Body of pancreas (tissue), 4 donors: ENCODE data around the gene CIDEC. TPM values are rescaled to one million over a fixed set of nuclear protein-coding genes. Genes with fewer than 3 reads are reported as not detected.

Experiments used
- ATAC-seq: fragments of 150-250 bp; one replicate; pipeline ENCODE4 v1.9.1; 2016
- DNase-seq, 4 donors: peaks; one replicate each; pipeline ENCODE4 v3.0.0-alpha.2; 2019
- H3K27ac ChIP-seq, 4 donors: fragments of 200-600 bp; sonication (generic); 1 replicate in 3 of 4; 2 replicates in 1 of 4; pipeline versions ENCODE4 v1.5.1 to v1.6.1; 2016 to 2019; ENCODE audit warnings: mild to moderate bottlenecking in 1 of 4, mixed read lengths in 1 of 4, moderate library complexity in 1 of 4
- H3K27me3 ChIP-seq, 2 donors: fragments of 200-600 bp; sonication (generic); one replicate each; pipeline ENCODE4 v1.6.0; 2016; ENCODE audit warnings: mild to moderate bottlenecking in 1 of 2
- H3K36me3 ChIP-seq, 2 donors: fragments of 200-600 bp; sonication (generic); replicated peaks in 1 of 2; 2 replicates each; pipeline ENCODE4 v1.5.1; 2016; ENCODE audit warnings: low read depth in 2 of 2; ENCODE audit not compliant: insufficient read depth in 1 of 2
- H3K4me1 ChIP-seq: fragments of 200-600 bp; sonication (generic); one replicate; pipeline ENCODE4 v1.6.0; 2016
- H3K4me3 ChIP-seq, 2 donors: fragments of 200-600 bp; sonication (generic); 1 replicate in 1 of 2; 2 replicates in 1 of 2; pipeline ENCODE4 v1.5.1; 2016 to 2019
- H3K9me3 ChIP-seq, 3 donors: fragments of 200-600 bp; sonication (generic); 1 replicate in 2 of 3; 2 replicates in 1 of 3; pipeline ENCODE4 v1.5.1; 2016
- POLR2A ChIP-seq, 3 donors: fragments of 450-650 bp; IDR thresholded peaks; one replicate each; pipeline ENCODE4 v1.6.1; 2016; ENCODE audit warnings: antibody characterized with exemption in 3 of 3, mild to moderate bottlenecking in 2 of 3
- WGBS, 2 donors: methylation state at CpG; one replicate each; pipeline ENCODE4 v1.1.5; 2017; 5-methylcytosine and 5-hydroxymethylcytosine counted together
- intact Hi-C: fragments of 100-400 bp; cut with DNase I; formaldehyde crosslinking; loops from one replicate; pipeline ENCODE4 v1.15.1; 2023
- total RNA-seq, 2 donors: library from RNA; depleted of rRNA; stranded (reverse); fragments of >200 nt; gene quantifications; one replicate each; pipeline ENCODE4 v1.1.0, GENCODE V29; 2016
- TF ChIP-seq, protein P1 (sequence below), 7 experiments: fragments of 450-650 bp in 4 of 7; fragments of 200-600 bp in 3 of 7; sonication (generic) in 3 of 7; IDR thresholded peaks; one replicate each; pipeline ENCODE4 v1.5.1; 2016 to 2019; ENCODE audit warnings: antibody characterized with exemption in 7 of 7

The CIDEC gene
- total RNA-seq, 2 donors from 2014 or later = 6.5 to 134 TPM

DNA sequence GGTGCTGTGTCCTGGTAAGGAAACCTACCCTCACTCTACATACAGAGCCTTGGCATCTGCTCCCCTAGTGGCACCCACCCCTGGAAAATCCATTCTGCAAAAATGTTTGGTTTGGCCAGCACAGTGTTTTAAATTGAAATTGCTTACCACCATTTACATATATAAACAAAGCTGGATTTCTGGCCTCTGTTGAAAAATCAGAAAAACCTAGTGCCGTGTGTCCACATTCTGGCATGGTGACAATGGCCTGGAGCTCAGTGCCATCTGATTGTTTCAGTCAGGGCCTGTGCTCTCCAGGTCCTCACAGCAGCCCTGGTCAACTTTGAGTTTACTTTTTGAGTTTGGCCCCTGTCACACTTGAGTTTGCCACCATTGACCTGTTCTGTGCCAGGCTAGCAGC is 34.0 kb upstream of the CIDEC start:
- peaks cover 49% of the 10 kb centered on the region for H3K4me1 ChIP-seq
- 12 to 44% methylated on average over 1 of the region's 1 CpG for WGBS, 2 donors
- H3K4me3 ChIP-seq = no peak overlapping the region
- intact Hi-C loops = no loop called here
- ATAC-seq = no peak
- no peaks in the 10 kb centered on the region for H3K36me3 ChIP-seq
- no peaks in the 10 kb centered on the region for H3K27me3 ChIP-seq
- peak in 1 of 4 donors; percentile 24 for DNase-seq
- peak overlapping the region in 2 of 4 donors; percentile 19 to 93 for H3K27ac ChIP-seq
- H3K9me3 ChIP-seq = no peaks in the 10 kb centered on the region
- TF ChIP-seq, protein P1, sequence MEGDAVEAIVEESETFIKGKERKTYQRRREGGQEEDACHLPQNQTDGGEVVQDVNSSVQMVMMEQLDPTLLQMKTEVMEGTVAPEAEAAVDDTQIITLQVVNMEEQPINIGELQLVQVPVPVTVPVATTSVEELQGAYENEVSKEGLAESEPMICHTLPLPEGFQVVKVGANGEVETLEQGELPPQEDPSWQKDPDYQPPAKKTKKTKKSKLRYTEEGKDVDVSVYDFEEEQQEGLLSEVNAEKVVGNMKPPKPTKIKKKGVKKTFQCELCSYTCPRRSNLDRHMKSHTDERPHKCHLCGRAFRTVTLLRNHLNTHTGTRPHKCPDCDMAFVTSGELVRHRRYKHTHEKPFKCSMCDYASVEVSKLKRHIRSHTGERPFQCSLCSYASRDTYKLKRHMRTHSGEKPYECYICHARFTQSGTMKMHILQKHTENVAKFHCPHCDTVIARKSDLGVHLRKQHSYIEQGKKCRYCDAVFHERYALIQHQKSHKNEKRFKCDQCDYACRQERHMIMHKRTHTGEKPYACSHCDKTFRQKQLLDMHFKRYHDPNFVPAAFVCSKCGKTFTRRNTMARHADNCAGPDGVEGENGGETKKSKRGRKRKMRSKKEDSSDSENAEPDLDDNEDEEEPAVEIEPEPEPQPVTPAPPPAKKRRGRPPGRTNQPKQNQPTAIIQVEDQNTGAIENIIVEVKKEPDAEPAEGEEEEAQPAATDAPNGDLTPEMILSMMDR (IDR thresholded peaks at IDR 0.05) = no peak
- no peak for TF ChIP-seq POLR2A (IDR thresholded peaks at IDR 0.05)

DNA sequence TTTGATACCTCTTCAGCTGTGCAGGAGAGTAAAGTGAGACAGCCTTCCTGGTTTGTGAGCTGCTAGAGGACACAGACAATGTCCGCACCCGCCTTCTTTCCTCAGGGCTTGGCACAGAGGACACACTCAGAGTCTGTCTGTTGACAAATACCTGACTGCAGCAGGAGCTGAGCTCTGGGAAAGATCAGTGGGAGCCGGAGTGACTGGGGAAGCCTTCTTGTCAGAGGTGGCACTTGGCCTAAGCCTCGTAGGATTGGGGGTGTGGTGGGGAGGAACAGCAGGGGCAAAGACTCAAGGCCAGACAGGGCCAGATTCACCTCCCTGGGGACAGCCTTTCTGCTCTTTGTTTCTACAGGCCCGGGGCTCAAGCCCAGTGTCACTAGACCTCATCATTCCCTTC is 33.5 kb upstream of the CIDEC start:
- intact Hi-C loops = no loop called here
- WGBS, 2 donors = 69 to 70% methylated on average over 5 of the region's 5 CpGs

GRCh38 chr3:9912294-9912935 is 32.4 kb upstream of the CIDEC start:
- H3K9me3 ChIP-seq = no peaks in the 10 kb centered on the region
- no peak for ATAC-seq
- WGBS, 2 donors = 74 to 80% methylated on average over 7 of the region's 7 CpGs
- no peak overlapping the region for H3K4me3 ChIP-seq
- no peak for DNase-seq
- H3K27me3 ChIP-seq = no peaks in the 10 kb centered on the region
- peaks cover 36% of the 10 kb centered on the region for H3K4me1 ChIP-seq
- intact Hi-C loops = no loop called here
- H3K36me3 ChIP-seq = no peaks in the 10 kb centered on the region
- H3K27ac ChIP-seq = no peak overlapping the region
- no peak for TF ChIP-seq POLR2A (IDR thresholded peaks at IDR 0.05)
- TF ChIP-seq, protein P1 (IDR thresholded peaks at IDR 0.05) = no peak

More for the DNA sequence above, 33.5 kb upstream of the CIDEC start:
- H3K27ac ChIP-seq = peak overlapping the region in 2 of 4 donors; percentile 19 to 93
- H3K4me1 ChIP-seq = peaks cover 48% of the 10 kb centered on the region
- DNase-seq (peak in 1 of 4 donors; percentile 19), ATAC-seq (no peak)
- H3K36me3 ChIP-seq = no peaks in the 10 kb centered on the region
- H3K4me3 ChIP-seq = no peak overlapping the region
- no peaks in the 10 kb centered on the region for H3K27me3 ChIP-seq
- H3K9me3 ChIP-seq = no peaks in the 10 kb centered on the region
- TF ChIP-seq, protein P1 (IDR thresholded peaks at IDR 0.05) = no peak
- no peak for TF ChIP-seq POLR2A (IDR thresholded peaks at IDR 0.05)

DNA sequence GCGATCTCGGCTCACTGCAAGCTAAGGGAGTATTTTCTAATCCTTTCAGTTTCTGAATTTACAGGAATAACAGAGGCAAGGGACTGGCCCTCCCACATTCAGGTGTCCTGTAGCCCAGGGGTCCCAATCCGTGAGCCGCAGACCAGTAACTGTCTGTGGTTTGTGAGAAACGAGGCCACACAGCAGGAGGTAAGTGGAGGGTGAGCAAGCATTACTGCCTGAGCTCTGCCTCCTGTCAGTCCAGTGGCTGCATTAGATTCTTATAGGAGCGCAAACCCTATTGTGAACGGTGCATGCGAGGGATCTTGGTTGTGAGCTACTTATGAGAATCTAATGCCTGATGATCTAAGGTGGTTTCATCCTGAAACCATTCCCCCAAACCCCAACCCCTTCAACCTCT is 31.8 kb upstream of the CIDEC start:
- peaks cover 32% of the 10 kb centered on the region for H3K4me1 ChIP-seq
- no peaks in the 10 kb centered on the region for H3K36me3 ChIP-seq
- no peak overlapping the region for H3K4me3 ChIP-seq
- H3K9me3 ChIP-seq = no peaks in the 10 kb centered on the region
- intact Hi-C loops = no loop called here
- H3K27me3 ChIP-seq = no peaks in the 10 kb centered on the region
- no peak overlapping the region for H3K27ac ChIP-seq
- WGBS, 2 donors = 80 to 95% methylated on average over 8 of the region's 8 CpGs
- no peak for DNase-seq
- no peak for ATAC-seq
- TF ChIP-seq, protein P1 (IDR thresholded peaks at IDR 0.05) = no peak
- no peak for TF ChIP-seq POLR2A (IDR thresholded peaks at IDR 0.05)
